CD4-positive, alpha-beta T cell treated with Interleukin-6 at 100 ng/mL for 8 hours (primary cell): Measurements from ENCODE around the gene OBP2A.

Experiments used
- DNase-seq: peaks from one replicate; pipeline ENCODE4 v3.0.0-alpha.2; 2020; ENCODE audit warnings: mixed read lengths, low spot score

OBP2A gene

DNA sequence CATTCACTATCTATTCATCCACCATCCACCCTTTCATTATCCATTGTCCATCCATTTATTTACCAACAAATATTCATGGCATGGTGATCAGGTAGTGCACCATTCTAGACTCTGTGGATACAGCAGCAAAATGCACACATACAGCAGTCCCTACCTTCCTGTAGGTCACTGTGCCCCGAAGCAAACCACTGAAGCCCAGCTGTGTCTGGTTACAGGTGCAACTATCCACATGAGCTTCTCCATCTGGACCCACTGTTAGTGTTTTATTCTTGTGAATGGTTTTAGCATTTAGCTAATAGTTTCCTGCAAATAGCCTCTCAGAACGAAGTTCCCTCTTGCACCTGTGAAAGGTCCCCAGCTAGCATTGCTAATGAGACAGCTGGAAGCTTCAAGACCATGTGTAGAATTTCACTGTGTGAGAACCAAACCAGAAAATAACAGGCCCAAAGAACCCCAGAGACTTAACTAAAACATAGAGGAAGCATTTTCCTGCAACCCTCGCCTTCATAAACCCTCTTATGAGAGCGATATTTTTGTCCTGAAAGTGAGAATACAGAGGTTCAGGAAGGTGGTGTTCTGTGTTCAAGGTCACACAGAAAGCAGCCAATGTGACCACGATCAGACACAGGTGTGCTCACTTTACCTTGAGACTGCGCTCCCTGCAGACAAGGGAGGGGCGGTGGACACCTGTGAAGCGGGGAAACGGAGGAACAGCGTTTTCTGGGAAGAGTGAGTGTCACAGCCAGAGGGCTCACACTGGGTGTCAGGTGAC lies 34.1 kb downstream of the OBP2A start:
- no peak for DNase-seq

GRCh38 chr9:135580664-135581380 lies 34.9 kb downstream of the OBP2A start:
- DNase-seq, result no peak

GRCh38 chr9:135581636-135582426 lies 35.9 kb downstream of the OBP2A start:
- no peak for DNase-seq

GRCh38 chr9:135582541-135582940 lies 36.6 kb downstream of the OBP2A start:
- no peak for DNase-seq

DNA sequence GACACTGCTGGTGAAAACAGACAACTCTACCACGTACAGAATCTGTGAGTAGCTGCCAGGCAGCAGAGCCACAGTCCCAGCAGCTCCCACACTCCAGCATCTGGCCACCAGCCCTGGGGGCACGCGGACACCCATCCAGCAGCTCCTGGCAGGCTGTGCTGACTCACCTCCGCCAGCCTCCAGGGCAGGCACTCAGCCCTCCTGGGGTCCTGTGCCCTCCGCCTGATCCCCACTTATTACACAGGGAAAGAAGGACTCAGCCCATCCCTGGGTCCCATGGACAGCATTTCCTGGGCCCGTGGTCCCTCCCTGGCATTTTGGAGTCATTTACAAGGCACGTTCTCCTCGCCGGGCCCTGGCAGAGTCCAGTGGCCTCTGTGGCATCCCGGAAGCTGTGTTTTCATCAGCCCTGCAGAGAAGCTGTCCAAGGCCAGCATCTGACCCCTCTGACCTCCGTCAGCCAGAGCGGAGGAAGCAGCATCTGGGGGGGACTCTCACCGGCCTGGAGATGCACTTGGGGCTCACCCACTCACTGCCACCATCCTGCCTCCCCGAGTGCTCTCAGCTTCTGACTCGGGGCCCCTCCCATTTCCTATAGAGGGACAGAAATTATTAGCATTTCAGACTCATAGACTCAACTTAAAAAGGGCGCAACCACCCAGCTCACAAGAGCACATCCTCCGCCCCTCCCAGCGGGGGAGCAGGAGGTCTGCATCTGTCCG lies 37.2 kb downstream of the OBP2A start:
- no peak for DNase-seq

DNA sequence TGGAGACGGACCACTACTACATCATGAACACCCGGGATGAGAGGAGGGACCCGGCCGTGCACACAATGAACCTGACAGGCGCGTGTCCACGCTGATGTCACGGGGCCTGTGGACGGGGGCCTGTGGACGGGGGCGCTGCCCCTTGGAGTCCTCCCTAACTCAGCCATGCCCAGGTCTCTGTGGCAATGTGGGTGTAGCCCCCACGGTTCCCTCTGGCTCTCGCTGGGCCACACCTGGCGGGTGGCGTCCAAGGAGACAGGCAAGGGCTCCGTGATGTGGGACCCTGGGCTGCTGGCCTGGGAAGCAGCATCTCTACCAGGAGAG lies 37.7 kb downstream of the OBP2A start:
- DNase-seq, result no peak

DNA sequence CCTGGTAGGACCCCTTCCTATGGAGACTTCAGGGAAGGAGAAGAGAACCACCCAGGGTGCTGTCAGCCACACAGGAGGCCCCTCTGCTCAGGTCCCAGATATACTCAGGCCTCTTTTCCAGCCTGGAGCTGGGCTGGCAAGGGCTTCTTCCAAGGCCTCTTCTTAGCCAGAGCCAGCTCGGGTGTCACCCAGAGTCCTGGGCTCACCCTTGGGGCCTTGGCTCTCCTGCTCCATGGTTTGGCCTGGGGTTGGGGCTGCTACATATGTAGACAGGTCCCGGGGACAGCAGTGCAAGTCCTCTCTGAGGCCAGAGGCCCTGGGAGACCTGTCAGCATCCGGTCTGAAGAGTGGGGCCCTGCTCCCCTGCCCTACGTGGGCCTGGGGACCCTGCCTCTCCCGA lies 38.4 kb downstream of the OBP2A start:
- DNase-seq, result no peak

- no peak for DNase-seq
Measured at GRCh38 chr9:135584934-135585333, 39.0 kb downstream of the OBP2A start.

- DNase-seq, result no peak
Measured at GRCh38 chr9:135586601-135587109, 40.7 kb downstream of the OBP2A start.

DNA sequence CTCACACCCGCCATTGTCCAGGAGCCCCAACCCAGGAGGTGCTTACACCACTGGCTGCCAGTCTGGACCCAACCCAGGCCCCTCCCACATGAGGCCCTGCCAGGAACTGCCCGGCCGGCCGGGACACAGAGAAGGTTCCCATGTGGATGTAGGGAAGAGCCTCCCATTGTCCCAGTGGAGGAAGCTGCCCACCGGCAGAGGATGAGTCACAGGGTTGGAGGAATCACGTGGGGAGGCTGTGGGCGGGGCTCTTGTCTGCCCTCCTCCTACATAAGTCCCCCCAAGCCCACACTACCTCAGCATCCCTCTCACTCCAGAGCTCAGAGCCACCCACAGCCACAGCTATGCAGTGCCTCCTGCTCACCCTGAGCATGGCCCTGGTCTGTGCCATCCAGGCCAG lies 41.7 kb downstream of the OBP2A start:
- no peak for DNase-seq

DNA sequence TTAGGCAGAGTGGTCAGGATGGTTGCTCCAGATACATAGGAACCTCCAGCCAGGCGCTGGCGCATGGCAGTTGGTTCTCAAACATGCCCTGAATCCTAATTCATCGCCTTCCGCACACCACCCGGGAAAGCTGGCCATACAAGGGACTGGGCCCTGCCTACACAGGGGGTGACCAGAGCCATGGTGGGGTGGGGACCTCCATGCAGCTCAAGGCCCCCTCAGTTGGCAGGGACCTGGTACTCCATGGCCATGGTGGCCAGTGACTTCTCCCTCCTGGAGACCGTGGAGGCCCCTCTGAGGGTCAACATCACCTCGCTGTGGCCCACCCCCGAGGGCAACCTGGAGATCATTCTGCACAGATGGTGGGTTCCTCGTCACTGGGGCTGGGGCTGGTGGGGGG lies 42.4 kb downstream of the OBP2A start:
- no peak for DNase-seq

GRCh38 chr9:135588886-135589595 lies 43.1 kb downstream of the OBP2A start:
- DNase-seq, result no peak

GRCh38 chr9:135589596-135590485 lies 43.9 kb downstream of the OBP2A start:
- no peak for DNase-seq

GRCh38 chr9:135590486-135591079 lies 44.7 kb downstream of the OBP2A start:
- DNase-seq, result no peak

DNA sequence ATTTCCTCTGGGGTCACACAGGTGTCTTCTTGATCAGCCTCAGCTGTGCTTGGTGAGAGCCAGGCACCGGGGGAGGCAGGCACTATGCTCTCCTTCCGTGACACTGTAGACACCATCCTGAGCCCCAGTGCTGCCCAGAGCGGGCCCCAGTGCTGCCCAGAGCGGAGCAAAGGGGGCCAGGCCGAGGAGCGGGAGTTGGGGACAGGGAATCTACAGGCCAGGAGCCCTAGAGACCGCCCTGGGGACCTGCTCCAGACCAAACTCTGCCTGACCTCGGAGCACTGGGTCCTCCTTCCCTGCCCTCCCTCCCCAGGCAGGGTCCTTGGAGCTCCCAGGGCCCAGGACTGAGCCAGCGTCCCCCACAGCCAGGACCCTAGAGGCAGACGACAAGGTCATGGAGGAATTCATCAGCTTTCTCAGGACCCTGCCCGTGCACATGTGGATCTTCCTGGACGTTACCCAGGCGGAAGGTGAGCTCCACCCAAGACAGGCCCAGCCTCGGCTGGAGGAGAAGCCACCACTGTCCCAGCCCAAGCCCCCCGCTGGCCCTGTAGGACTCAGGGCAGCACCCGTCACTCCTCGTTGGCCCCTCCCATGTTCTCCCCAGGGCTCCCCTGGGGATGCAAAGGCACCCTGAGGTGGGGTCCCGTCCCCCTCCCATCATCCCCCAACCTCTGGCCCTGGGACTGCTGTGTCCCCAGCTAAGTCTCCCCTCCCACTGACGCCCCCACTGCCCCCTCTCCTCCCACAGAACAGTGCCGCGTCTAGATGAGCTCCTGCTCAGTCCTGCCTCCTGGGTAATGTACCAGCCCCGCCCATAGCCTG lies 45.8 kb downstream of the OBP2A start:
- DNase-seq, result no peak

GRCh38 chr9:135592331-135592590 lies 46.3 kb downstream of the OBP2A start:
- DNase-seq, result no peak

GRCh38 chr9:135592625-135593024 lies 46.7 kb downstream of the OBP2A start:
- DNase-seq, result no peak

- DNase-seq, result no peak
Measured at GRCh38 chr9:135596211-135596610, 50.3 kb downstream of the OBP2A start.
